Endometrial microvascular endothelial cells (primary cell): ENCODE measurements around the gene ZDHHC12. TPM values are rescaled to one million over a fixed set of nuclear protein-coding genes. Genes with fewer than 3 reads are reported as not detected.

Experiments used
- in situ Hi-C: cut with HindIII; loops from 2 replicates; pipeline ENCODE4 v1.10.0; 2017; ENCODE audit warnings: low sequenced_read_pairs, low pct_unique_long_range_greater_than_20kb; ENCODE audit errors: inconsistent ontology term
- total RNA-seq: library from RNA; depleted of rRNA; stranded (reverse); fragments of >200 nt; gene quantifications from one replicate; pipeline ENCODE4 v1.2.3, GENCODE V29; 2015; ENCODE audit errors: inconsistent ontology term

ZDHHC12 gene
- total RNA-seq, 1 donor from 2014 or later: 101 TPM

DNA sequence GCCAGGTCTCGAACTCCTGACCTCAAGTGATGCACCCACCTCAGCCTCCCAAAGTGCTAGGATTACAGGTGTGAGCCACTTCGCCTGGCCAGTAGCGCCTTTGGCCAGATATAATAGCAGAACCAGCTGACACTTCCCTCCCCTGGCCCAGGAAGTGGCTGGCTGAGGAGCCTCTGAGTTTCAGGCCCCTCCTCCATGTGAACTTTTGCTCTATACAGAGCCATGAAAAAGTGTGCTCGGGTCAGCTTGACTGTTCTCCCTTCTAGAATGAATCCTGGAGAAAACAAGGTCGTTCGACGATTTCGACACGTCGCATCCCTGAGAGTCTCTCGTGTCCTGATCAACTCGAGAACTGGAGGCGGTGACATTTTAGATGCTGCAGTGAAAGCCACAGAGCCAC lies 8.6 kb upstream of the ZDHHC12 start:
- in situ Hi-C loops: no loop called here

DNA sequence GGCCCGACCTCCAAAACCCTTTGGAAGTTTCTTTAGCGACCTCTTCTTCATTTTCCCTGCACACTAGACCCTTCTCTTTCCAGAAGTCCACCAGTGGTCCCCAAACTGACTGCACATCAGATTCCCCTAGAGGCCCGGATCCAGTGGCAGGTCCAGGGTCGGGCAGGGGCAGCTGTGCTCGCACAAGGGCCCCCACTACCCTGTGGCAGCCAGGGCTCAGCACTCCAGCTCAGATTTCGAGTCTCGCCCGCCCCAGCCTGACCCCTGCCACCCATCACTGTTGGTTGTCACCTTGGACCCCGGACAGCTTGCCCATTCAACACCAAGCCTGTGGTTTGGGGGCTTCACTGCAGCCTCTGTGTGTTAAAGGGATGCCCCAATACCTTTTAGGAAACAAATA lies 7.8 kb upstream of the ZDHHC12 start:
- in situ Hi-C loops: no loop called here

DNA sequence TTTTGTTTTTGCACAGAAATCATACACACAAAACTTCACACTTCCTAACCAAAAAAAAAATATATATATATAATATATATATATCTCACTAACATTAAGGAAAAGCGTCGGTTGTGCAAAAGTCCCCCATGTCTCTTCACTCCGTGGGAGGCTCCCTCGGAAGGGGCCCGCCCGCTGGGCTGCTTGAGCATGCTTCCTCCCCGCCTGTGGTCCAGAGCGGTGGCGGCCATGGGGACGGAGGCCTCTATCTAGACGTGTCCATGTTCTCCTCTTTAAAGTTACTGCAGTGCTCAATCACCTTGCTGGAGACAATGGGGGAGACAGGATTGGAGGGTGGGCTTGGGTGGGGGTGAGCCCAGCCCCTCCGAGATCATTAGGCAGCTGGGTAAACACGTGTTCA lies 7.2 kb upstream of the ZDHHC12 start:
- in situ Hi-C loops: no loop called here

DNA sequence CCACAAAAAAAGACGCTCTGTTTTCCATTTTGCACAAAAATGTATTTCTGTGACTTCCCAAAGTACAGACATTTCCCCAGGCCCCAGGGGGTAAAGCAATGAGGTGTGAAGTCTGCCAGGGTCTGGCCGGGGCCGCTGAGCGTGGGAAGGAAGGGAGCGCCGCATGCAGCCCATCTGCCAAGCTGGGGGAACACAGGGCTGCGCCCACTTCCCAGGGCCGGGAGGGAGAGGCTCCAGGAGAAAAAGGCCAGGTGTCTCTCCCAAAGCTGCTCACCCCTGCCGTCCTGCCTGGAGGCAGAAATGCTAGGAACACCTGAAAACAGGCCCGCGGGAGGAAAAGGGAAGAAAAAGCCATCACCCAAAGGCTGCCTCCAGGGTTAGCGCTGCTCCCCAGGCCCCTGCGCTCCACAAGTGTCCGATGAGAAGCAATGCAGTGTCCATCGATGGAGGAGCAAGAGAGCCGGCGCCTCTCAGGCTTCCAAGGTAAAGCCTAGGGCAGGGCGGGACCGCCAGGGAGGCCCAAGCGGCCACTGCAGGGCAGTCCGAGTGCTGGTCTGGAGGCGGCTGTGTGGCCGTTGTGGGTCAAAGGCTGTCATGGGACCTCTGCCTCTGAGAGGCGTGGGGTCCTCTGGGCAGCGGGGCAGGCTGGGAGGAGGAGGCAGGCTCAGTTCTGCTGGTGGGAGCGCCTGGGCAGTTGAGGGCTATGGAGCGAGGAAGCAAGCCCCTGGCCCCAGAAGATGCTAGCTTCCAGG lies 6.0 kb upstream of the ZDHHC12 start:
- in situ Hi-C loops: no loop called here

DNA sequence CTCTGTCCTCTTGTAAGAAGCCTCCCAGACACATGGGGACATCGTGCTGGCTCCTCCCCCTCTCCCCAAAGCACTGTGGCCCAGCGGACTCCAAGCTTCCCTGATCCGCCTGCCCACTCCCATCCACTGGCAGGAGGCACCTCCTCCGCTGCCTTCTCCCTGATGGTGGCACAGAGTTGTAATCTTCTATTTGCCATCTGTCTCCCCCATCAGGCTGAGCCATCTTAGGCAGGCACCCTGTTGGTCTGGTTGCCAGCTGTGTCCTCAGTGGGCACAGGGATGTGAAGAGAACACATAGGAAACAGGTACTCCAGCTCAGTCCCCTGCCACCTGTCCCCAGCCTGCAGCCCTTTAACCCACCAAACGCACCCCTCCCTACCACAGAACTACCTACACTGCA lies 5.4 kb upstream of the ZDHHC12 start:
- in situ Hi-C loops: no loop called here

DNA sequence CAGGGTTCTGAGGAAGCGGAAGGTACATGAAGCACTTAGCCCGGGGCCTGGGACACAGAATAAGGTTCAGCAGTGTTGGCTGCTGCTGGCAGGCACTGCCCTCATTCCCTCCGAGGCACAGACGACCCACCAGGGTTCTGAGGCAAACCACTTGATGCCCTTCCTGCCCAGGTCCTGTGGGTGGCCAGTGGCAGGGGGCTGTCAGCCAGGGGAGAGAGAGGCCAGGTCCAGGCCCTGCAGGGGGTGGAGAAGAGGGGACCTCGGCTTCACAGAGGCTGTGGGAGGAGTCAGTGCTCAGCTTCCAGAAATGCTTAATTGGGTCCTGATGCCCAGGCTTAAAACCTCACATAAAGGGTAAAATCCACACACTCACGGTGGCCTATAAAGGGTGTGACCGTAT lies 4.4 kb upstream of the ZDHHC12 start:
- in situ Hi-C loops: no loop called here

DNA sequence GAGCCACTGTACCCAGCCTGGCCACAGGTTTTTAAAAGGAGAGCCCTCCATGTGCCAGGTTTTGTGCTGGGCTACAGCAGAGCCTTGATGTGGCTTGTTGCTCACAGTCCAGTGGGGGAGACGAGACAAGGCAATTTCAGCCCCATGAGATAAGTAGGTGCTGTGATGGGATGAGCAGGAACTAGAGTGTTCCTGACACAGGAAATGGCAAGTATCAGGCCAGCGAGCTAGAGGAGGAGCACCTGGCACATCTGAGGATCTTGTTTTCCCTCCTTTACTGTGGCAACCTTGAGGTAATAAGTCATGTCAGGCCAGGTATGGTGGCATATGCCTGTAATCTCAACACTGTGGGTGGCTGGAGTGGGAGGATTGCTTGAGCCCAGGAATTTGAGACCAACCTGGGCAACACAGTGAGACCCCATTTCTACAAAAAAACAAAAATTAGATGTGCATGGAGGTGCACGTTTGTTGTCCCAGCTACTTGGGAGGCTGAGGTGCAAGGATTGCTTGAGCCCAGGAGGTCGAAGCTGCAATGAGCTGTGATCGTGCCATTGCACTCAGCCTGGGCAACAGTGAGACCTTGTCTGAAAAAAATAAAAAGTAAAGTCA lies 3.8 kb upstream of the ZDHHC12 start:
- in situ Hi-C loops: no loop called here

DNA sequence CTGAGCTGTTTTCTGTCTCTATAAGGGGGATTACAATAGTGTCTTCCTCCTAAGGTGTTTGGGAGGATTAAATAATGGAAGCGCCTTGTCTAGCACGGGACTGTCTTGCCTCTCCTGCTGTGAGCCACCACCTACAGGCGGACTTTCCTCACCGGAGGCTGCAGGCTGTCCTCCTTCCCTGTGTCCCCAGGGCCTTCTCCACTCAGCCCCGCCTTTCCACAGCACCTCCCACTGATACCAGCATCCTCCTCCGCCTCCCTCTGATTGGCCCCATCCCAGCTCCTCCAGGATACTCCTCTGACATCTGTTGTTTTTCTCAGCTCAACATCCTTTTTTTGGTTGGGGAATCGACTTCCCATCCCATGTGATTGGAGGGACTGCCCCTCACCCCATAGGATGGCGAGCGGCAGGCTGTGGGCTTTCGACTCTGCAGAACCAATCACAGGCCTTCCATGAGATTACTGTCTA lies 851 bp upstream of the ZDHHC12 start:
- in situ Hi-C loops: no loop called here

DNA sequence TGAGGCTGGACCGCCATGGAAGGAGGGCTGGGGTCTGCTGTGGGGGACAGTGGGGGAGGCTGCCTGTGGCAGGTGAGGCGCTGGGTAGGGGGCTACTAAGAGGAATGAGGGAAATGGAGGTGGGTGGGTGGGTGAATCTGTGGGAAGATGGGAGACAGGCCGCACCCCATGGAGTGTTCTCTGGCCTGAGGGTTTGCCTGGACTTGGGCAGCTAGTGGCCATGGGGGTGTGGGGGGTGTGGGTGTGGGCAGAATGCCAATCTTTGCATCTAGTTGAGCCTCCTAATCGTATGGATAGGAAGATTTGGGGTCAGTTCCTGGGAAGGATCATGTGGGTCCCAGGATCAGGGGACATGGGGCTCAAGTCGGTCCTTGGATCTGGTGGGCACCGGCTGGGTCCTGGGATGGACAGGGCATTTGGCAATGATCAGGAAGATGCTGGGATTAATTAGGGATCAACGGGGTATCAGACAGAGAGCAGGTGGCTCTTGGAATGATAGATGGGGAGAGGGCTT lies 518 bp downstream of the ZDHHC12 start:
- in situ Hi-C loops: no loop called here

DNA sequence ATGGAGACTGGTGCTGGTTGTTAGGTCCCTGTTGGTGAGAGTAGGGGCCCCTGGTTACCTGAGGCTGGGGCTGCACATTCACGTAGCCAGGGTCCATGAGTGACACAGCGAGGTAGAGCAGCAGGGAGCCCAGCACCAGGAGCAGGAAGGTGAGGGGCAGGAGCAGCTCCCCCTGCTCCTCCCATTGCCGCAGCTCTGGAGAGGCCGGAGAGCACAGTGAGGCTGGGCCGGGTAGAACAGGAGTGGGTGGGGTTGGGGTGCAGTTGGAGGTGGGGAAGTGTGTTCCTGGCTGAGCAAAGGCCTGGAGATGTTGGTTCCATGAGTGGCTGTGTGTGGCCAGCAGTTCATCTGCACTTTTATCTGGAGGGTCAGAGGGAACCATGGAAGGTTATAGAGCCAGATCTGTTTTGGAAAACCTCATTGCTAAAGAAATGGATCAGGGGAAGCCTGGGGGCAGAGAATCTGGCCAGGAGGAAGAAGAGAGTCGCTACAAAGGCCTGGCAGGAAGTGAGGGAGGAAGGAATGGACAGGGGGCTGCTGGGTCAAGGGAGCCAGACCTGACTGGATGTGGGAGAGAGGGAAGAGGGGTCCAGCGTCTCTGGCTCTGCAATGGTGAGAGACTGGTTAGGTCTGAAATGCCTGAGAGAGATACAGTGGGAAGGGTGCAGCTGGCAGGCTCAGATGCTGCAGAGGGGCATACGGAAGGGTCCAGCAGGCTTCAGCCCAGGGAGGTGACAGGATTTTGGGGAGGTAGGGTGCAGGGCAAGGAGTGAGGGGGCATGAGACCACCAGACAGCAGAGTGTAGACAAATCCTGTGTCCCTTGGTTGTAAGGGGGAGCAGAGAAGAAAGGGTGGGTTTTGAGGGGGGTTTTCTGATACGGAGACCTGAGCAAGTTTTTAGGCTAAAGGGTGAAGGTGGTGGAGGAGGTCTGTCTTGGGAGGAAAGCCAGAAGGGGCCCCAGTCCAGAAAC lies 1.3 kb downstream of the ZDHHC12 start:
- in situ Hi-C loops: no loop called here

DNA sequence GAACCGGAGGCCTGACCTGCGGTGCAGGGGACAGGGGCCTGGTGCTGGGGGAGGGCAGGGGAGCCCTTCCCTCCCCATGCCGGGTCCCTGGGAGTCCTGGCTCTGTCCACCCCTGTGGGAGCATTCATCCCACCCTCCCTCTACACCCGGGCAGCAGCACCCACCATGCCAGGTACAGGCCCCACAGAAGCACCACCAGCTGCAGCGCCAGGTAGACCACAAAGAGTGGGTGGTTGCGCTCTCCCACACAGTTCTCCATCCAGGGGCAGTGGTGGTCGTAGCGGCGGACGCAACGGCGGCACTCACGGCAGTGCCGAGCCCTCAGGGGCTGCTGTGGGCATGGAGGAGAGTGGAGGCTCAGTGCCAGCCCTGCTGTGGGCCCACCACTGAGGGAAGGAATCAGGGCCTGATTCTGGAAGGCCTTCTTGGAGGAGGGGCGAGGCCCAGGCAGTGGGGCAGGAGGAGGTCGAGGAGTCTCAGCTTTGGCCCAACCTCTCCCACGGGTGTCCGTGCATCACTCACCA lies 2.4 kb downstream of the ZDHHC12 start:
- in situ Hi-C loops: no loop called here

DNA sequence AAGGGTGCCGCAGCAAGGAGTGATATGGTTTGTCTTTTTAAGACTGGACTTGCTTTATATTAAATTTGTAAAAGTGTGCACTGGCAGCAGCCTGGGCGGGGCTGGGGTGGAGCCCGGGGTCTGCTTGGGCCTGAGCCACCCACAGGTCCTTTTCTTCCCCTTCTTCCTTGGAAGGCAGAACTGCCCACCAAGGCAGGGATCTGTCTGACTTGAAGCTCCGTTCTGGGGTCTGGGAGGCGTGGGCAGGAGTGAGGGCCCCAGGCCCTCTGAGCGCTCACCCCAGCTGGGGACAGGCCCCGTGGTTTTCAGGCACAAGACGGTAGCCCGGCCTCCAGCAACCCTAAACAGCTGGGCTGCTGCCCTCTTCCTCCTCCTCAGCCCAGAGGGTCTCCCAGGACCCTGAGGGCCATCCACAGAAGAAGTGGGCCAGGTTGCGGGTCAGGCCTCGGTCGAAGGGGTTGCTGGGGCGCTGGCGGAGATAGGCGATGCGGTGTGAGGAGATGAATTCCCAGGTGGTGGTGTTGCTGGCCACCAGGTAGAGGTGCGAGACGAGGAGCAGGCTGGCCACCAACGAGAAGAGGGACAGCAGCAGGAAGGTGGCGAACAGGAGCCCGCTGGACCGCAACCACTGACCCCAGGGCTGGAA lies 3.0 kb downstream of the ZDHHC12 start:
- in situ Hi-C loops: no loop called here

DNA sequence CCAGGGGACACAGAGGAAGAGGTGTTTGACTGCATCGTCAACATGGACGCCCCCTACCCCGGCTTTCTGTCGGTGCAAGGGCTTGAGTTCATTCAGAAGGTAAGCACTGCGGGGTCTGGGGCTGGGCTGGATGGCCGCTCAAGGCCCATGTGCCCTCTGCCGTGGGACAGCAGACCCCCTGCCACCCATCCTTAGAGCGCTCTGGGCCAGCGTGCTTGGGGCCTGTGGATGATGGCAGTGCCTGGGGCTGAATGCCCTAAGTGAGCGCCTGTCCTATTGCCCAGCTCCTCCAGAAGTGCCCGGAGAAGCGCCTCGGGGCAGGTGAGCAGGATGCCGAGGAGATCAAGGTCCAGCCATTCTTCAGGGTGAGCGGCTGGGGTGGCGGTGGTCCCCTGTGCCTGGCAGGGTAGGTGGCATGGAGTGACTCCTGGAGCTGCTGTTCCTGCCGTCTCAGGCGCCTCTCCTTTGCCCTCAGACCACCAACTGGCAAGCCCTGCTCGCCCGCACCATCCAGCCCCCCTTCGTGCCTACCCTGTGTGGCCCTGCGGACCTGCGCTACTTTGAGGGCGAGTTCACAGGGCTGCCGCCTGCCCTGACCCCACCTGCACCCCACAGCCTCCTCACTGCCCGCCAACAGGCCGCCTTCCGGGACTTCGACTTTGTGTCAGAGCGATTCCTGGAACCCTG lies 3.9 kb downstream of the ZDHHC12 start:
- in situ Hi-C loops: no loop called here

DNA sequence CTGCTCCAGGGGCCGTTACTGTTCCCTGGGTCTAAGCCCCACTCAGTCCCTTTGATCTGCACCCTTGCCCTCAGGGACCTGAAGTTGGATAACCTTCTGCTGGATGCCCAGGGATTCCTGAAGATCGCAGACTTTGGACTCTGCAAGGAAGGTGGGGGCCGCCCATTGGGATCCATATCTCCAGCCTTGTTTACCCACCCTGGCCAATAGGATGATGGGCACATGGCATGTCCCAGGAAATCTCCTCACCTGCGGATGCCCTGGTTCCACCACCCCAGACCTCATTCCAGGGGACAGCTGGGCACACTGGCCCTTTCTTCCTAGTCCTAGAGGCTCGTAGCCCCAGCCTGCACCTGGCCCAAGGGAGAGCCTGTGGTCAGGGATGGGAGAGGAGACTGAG lies 5.5 kb downstream of the ZDHHC12 start:
- in situ Hi-C loops: no loop called here

DNA sequence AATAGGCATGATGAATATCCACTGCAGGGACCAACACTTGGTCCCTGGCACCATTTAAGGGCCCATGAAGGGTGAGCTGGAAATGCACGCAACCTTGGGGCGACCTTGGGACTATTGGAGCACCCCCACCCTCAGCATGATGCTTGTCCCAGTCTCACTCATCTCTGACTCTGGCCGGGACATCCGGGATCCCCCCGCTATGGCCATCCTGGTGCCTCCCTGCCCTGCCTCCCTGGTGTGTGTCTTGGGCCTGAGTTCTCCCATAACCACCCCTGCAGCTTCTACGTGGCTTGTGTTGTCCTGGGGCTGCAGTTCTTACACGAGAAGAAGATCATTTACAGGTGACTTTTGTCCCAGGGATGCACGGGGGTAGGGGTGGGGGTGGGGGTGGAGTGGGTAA lies 5.9 kb downstream of the ZDHHC12 start:
- in situ Hi-C loops: no loop called here

DNA sequence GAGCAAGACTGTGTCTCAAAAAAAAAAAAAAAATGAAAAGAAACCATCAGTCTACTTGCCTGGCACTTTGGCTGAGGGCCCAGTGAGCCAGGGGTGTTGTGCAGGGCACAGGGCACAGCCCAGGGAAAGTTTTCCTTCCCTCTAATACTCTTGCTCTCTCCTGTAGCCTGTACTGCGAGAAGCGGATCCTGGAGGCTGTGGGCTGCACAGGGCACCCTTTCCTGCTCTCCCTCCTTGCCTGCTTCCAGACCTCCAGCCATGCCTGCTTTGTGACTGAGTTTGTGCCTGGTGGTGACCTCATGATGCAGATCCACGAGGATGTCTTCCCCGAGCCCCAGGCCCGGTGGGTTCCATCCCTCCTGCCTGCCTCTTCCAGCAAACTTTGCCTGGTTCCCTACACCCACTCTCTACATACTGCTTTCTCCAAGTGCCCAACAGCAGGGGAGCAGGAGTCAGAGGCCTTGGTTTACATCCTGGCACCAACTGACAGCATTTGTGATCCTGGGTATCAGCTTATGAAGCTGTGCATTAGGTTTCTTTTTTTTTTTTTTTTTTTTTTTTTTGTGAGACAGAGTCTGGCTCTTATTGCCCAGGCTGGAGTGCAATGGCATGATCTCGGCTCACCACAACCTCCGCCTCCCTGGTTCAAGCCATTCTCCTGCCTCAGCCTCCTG lies 7.2 kb downstream of the ZDHHC12 start:
- in situ Hi-C loops: no loop called here

DNA sequence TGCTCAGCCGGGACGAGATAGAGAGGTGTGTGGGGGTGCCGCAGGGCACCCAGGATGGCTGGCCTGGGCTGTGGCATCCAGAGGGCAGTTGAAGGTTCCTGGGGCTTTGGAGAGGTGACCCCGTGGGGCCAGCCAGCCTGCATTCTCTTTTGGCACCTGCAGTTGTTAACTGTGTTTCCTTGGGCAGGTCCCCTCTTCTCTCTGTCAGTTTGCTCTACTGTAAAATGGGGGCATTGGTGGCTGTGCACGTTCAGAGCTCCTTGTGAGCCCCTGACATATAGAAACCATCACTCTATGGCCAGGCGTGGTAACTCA lies 8.5 kb downstream of the ZDHHC12 start:
- in situ Hi-C loops: no loop called here
